Suprapubic skin (tissue), 4 donors: ENCODE results near the gene STEEP1.

ENCODE experiments used
- CTCF ChIP-seq, 2 donors: fragments of 200-600 bp in 1 of 2; fragments of 450-650 bp in 1 of 2; sonication (generic) in 1 of 2; IDR thresholded peaks; one replicate each; pipeline ENCODE4 v1.5.1; 2016 to 2019; ENCODE audit warnings: antibody characterized with exemption in 2 of 2, mild to moderate bottlenecking in 1 of 2, moderate library complexity in 1 of 2
- EP300 ChIP-seq: sonication (generic); formaldehyde crosslinking; IDR thresholded peaks from one replicate; pipeline ENCODE4 v1.6.1; 2017; ENCODE audit warnings: antibody characterized with exemption
- POLR2A ChIP-seq, 2 donors: fragments of 450-650 bp; IDR thresholded peaks; one replicate each; pipeline ENCODE4 v1.6.1; 2017; ENCODE audit warnings: antibody characterized with exemption in 2 of 2, mild to moderate bottlenecking in 2 of 2, moderate library complexity in 2 of 2
- POLR2AphosphoS5 ChIP-seq, 3 donors: sonication (generic); formaldehyde crosslinking; IDR thresholded peaks; one replicate each; pipeline ENCODE4 v1.6.1; 2017; ENCODE audit warnings: antibody characterized with exemption in 3 of 3

DNA sequence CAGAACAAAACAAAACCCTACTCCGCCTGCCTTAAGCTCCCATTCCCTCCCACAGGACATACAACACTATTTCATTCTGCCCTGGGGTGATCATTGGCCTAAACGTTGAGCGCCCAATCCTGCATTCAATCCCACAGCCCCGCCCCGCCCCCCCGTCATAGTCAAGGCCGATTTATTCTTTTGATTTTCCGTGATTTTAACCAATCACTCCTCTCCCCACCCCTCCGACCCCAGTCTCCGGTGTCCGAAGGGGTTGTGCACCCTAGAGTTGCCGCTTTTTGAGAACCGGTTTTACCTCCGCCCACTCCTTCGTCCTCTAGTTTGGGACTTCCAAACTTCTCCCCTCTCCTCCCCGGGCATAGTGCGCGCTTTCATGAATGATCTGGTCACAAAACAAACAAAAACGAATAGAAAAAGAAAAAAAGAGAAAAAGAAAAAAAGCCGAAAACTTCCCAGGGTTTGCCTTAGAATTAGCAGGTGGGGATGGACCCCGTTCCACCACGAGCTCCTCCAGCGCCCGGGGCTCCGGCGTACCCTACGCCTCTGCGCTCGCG is 8.7 kb upstream of the STEEP1 start:
- TF ChIP-seq EP300 (no peak), POLR2AphosphoS5 (IDR thresholded peaks at IDR 0.05) (no peak), POLR2A (IDR thresholded peaks at IDR 0.05) (no peak), CTCF (IDR thresholded peaks at IDR 0.05) (no peak)
